T47D (cell line): ENCODE data around the gene ADPRS.

Experiments used
- DNase-seq, 2 experiments: peaks; one replicate each; pipeline versions ENCODE4 v3.0.0 to v3.0.0-alpha.2; 2011 to 2012; ENCODE audit warnings: low read depth in 1 of 2, low spot score in 1 of 2
- JUND ChIP-seq: IDR thresholded peaks from 2 replicates; pipeline ENCODE4 v1.6.1; 2012; ENCODE audit warnings: low read depth
- in situ Hi-C: cut with HindIII; loops from 2 replicates; pipeline ENCODE4 v1.10.0; 2016; ENCODE audit warnings: low sequenced_read_pairs, low pct_unique_long_range_greater_than_20kb

ADPRS gene

GRCh38 chr1:36081926-36082485, 6.7 kb upstream of the ADPRS start:
- no peak for TF ChIP-seq JUND
- in situ Hi-C loops, result no loop called here
- no peak for DNase-seq

- in situ Hi-C loops, result no loop called here
- no peak for DNase-seq
- TF ChIP-seq JUND, result no peak
These were observed 5.5 kb upstream of the ADPRS start for GRCh38 chr1:36083219-36083618.

GRCh38 chr1:36083635-36084496, 4.8 kb upstream of the ADPRS start, which contains the start of gene TEKT2:
TEKT2 (plus strand) TSS chr1:36084094; CDS start chr1:36084922, 828 bp downstream.
- DNase-seq, result no peak
- in situ Hi-C loops, result no loop called here
- no peak for TF ChIP-seq JUND

- DNase-seq, result no peak
- in situ Hi-C loops, result no loop called here
- TF ChIP-seq JUND, result no peak
These were observed 4.1 kb upstream of the ADPRS start for GRCh38 chr1:36084497-36085115.

- in situ Hi-C loops, result no loop called here
These were observed 3.6 kb upstream of the ADPRS start for GRCh38 chr1:36085126-36085525.

GRCh38 chr1:36085686-36086526, 2.8 kb upstream of the ADPRS start:
- in situ Hi-C loops, result no loop called here
- no peak for TF ChIP-seq JUND
- DNase-seq, result no peak

More at GRCh38 chr1:36085126-36085525, 3.6 kb upstream of the ADPRS start:
- no peak for TF ChIP-seq JUND
- no peak for DNase-seq

GRCh38 chr1:36086529-36087232, 2.0 kb upstream of the ADPRS start:
- no peak for DNase-seq
- TF ChIP-seq JUND, result no peak
- in situ Hi-C loops, result no loop called here

- DNase-seq, result no peak
- in situ Hi-C loops, result no loop called here
- TF ChIP-seq JUND, result no peak
These were observed 1.2 kb upstream of the ADPRS start for GRCh38 chr1:36087233-36088123.

- in situ Hi-C loops, result no loop called here
- no peak for DNase-seq
- TF ChIP-seq JUND, result no peak
These were observed 471 bp upstream of the ADPRS start for GRCh38 chr1:36088265-36088576.

GRCh38 chr1:36089393-36090121, 865 bp downstream of the ADPRS start:
- no peak for DNase-seq
- in situ Hi-C loops, result no loop called here
- TF ChIP-seq JUND, result no peak

GRCh38 chr1:36091141-36091540, 2.4 kb downstream of the ADPRS start:
- no peak for DNase-seq
- in situ Hi-C loops, result no loop called here
- TF ChIP-seq JUND, result no peak
